Stomach (tissue), 9 donors: ENCODE measurements around the gene MMEL1. TPM values are rescaled to one million over a fixed set of nuclear protein-coding genes. Genes with fewer than 3 reads are reported as not detected.
A peak's percentile ranks its signal among the peaks of the same experiment; 100 is the strongest.

Experiments used
- DNase-seq, 2 donors: peaks; one replicate each; pipeline versions ENCODE4 v3.0.0 to v3.0.0-alpha.2; 2013 to 2019
- H3K27ac ChIP-seq, 5 donors: fragments of 200-600 bp in 4 of 5; sonication (generic) in 4 of 5; one replicate each; pipeline ENCODE4 v1.5.1; 2013 to 2019; ENCODE audit warnings: mild to moderate bottlenecking in 1 of 5, moderate library complexity in 1 of 5
- H3K27me3 ChIP-seq, 3 donors: fragments of 200-600 bp; sonication (generic); one replicate each; pipeline ENCODE4 v1.5.1; 2017 to 2019; ENCODE audit warnings: mixed run types in 1 of 3
- H3K36me3 ChIP-seq, 4 donors: fragments of 200-600 bp; sonication (generic); 1 replicate in 3 of 4; 2 replicates in 1 of 4; pipeline ENCODE4 v1.5.1; 2016 to 2019
- H3K4me1 ChIP-seq, 4 donors: fragments of 200-600 bp; sonication (generic); one replicate each; pipeline ENCODE4 v1.5.1; 2016 to 2019
- H3K4me3 ChIP-seq, 4 donors: fragments of 200-600 bp; sonication (generic) in 3 of 4; one replicate each; pipeline ENCODE4 v1.5.1; 2016 to 2019; ENCODE audit warnings: mild to moderate bottlenecking in 1 of 4
- H3K9me3 ChIP-seq, 4 donors: fragments of 200-600 bp; sonication (generic); one replicate each; pipeline ENCODE4 v1.5.1; 2016 to 2019
- CTCF ChIP-seq, 7 experiments: fragments of 450-650 bp in 4 of 7; fragments of 200-600 bp in 3 of 7; sonication (generic) in 3 of 7; IDR thresholded peaks; one replicate each; pipeline ENCODE4 v1.5.1; 2016 to 2019; ENCODE audit warnings: antibody characterized with exemption in 7 of 7, control low read depth in 2 of 7, mild to moderate bottlenecking in 1 of 7
- EP300 ChIP-seq: sonication (generic); formaldehyde crosslinking; IDR thresholded peaks from one replicate; pipeline ENCODE4 v1.6.1; 2017; ENCODE audit warnings: antibody characterized with exemption
- POLR2A ChIP-seq, 4 donors: fragments of 450-650 bp; IDR thresholded peaks; one replicate each; pipeline ENCODE4 v1.6.1; 2016; ENCODE audit warnings: antibody characterized with exemption in 4 of 4, control low read depth in 2 of 4, mild to moderate bottlenecking in 1 of 4, moderate library complexity in 1 of 4
- POLR2AphosphoS5 ChIP-seq, 3 donors: sonication (generic); formaldehyde crosslinking; IDR thresholded peaks; one replicate each; pipeline ENCODE4 v1.6.1; 2016; ENCODE audit warnings: antibody characterized with exemption in 3 of 3
- WGBS, 5 donors: extraction: QIAGEN DNeasy Blood & Tissue Kit in 3 of 5; methylation state at CpG; one replicate each; pipeline versions ENCODE4 v1.1.5 to v1.1.7; 2013 to 2018; 5-methylcytosine and 5-hydroxymethylcytosine counted together
- intact Hi-C: fragments of 100-400 bp; cut with DNase I; formaldehyde crosslinking; loops from one replicate; pipeline ENCODE4 v1.15.1; 2023; ENCODE audit warnings: low total_unique reads
- polyA plus RNA-seq, 3 donors: library from polyadenylated mRNA; stranded (reverse); fragments of 200-250 nt; gene quantifications; one replicate each; pipeline ENCODE4 v1.2.3, GENCODE V29; 2013
- total RNA-seq, 5 donors: library from RNA; depleted of rRNA; stranded (reverse); fragments of >200 nt; gene quantifications; one replicate each; pipeline versions ENCODE4 v1.1.0 to v1.2.3, GENCODE V29; 2014 to 2016
- donor health status: healthy with polysubstance abuse.
- donor health status: Bipolar disorder and iron deficiency.
- donor health status: healthy.

MMEL1 gene
- total and polyA plus RNA-seq, 8 donors = 1.3 to 190 (median 23.6) TPM

DNA sequence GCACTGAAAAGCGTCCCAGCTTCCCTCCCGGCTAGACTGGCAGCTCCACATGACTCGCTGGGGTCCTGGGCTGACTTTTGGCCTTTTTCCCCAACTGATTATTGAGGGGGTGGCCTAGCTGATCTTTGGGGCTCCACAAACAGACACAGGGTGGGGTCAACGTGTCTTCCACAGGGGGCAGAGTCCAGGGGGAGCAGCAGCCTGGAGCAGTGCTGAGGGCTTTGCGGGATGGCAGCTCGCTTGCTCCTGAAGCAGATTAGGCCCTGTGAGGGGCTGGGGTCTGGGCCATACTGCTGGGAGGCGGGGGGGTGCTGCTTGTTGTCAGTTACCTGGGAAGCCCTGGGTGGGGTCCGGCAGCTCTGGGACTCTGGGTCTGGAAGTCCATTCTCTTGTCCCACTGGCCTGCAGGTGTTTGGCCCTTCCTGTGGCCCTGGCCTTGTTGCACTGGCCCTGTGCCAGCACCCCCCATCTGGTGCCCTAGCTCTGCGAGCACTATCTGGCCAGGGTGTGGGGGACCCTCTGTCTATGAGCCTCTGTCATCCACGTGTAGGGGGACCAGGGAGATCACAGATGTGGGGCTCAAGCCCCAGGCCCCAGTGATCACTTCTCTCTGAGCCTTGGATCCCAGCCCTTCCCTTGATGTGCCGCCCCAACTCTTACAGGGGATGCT, 90.4 kb downstream of the MMEL1 start:
- Histone ChIP-seq H3K9me3 (no peaks in the 10 kb centered on the region), H3K4me3 (no peak overlapping the region), H3K27me3 (peaks cover 0 to 84% (median 8%) of the 10 kb centered on the region in 3 donors), H3K4me1 (peaks cover 40 to 61% (median 58%) of the 10 kb centered on the region in 4 donors), H3K36me3 (no peaks in the 10 kb centered on the region), H3K27ac (no peak overlapping the region)
- TF ChIP-seq CTCF (IDR thresholded peaks at IDR 0.05) (no peak), POLR2AphosphoS5 (IDR thresholded peaks at IDR 0.05) (no peak), POLR2A (IDR thresholded peaks at IDR 0.05) (no peak), EP300 (no peak)
- intact Hi-C loops = loop anchor here (5.0 to 10.0 kb wide), 2 partner anchors 102 to 130 kb away; partner anchors contain the start of gene PEX10
- WGBS, 5 donors = 77 to 86% (median 84%) methylated on average over 7 to 11 of the region's 11 CpGs
- no peak for DNase-seq

DNA sequence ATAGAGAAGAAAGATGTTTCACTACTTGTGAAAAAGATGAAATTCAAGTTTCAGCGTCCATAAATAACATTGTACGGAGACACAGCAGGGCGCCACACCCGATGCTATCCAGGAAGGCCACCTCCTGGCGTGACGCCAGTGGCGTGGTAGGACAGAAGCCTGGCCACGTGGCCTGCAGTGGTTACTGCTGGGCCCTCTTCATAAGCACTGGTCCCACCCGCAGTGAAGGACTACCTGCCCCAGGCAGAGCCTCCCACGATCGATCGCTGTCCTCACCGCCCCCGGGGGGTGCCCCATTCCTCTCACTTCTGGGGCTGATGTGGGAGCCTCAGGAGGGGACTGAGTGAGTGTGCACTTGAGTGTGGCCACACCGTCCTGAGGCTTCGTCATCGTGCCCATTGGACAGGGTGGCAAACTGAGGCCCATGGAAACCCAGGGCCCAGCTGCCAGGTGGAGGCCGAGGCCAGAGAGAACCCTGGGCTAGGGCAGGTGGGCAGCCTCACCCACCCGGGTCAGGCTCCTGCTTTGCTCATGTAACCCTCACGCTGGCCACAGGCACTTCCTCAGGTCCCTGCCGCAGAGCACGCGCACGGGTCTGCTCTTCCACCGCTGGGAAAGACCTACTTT, 91.1 kb downstream of the MMEL1 start:
- peaks cover 0 to 84% (median 8%) of the 10 kb centered on the region in 3 donors for H3K27me3 ChIP-seq
- TF ChIP-seq POLR2A (IDR thresholded peaks at IDR 0.05) (no peak), EP300 (no peak), POLR2AphosphoS5 (IDR thresholded peaks at IDR 0.05) (no peak), CTCF (IDR thresholded peaks at IDR 0.05) (no peak)
- WGBS, 5 donors = 63 to 73% (median 69%) methylated on average over 15 to 25 of the region's 25 CpGs
- no peak overlapping the region for H3K27ac ChIP-seq
- peak in 1 of 2 donors; percentile 71 for DNase-seq
- intact Hi-C loops = loop anchor here (5.0 to 10.0 kb wide), 2 partner anchors 103 to 129 kb away; partner anchors contain the start of gene PEX10
- no peak overlapping the region for H3K4me3 ChIP-seq
- H3K4me1 ChIP-seq = peaks cover 35 to 58% (median 54%) of the 10 kb centered on the region in 4 donors
- H3K36me3 ChIP-seq = no peaks in the 10 kb centered on the region
- H3K9me3 ChIP-seq = no peaks in the 10 kb centered on the region

GRCh38 chr1:2540816-2541492, 91.9 kb downstream of the MMEL1 start:
- no peaks in the 10 kb centered on the region for H3K9me3 ChIP-seq
- H3K27me3 ChIP-seq = peaks cover 0 to 84% (median 10%) of the 10 kb centered on the region in 3 donors
- no peak overlapping the region for H3K27ac ChIP-seq
- intact Hi-C loops = loop anchor here (5.0 to 10.0 kb wide), 2 partner anchors 104 to 129 kb away; partner anchors contain the start of gene PEX10
- no peaks in the 10 kb centered on the region for H3K36me3 ChIP-seq
- DNase-seq = peak in 1 of 2 donors; percentile 68
- H3K4me1 ChIP-seq = peaks cover 30 to 50% (median 46%) of the 10 kb centered on the region in 4 donors
- H3K4me3 ChIP-seq = peak overlapping the region in 1 of 4 donors; percentile 24
- TF ChIP-seq POLR2A (IDR thresholded peaks at IDR 0.05) (no peak), CTCF (IDR thresholded peaks at IDR 0.05) (no peak), EP300 (no peak), POLR2AphosphoS5 (IDR thresholded peaks at IDR 0.05) (no peak)
- WGBS, 5 donors = 11 to 17% (median 13%) methylated on average over 26 to 39 of the region's 39 CpGs

Other genes with a start within 250 kb of the MMEL1 start
- 10 to 100 TPM in 3 of 5 donors, 1 to 10 TPM in 2; 3.1 to 18.1 (median 15.8) TPM for gene MORN1, start 241.5 kb downstream of the MMEL1 start, total RNA-seq
- 1 to 10 TPM; 2.6 to 5.7 (median 3.7) TPM for gene MORN1, start 241.5 kb downstream of the MMEL1 start, polyA plus RNA-seq
- gene RER1, start 241.2 kb downstream of the MMEL1 start, total RNA-seq = 10 to 100 TPM; 58.2 to 73.6 (median 69.6) TPM
- gene RER1, start 241.2 kb downstream of the MMEL1 start, polyA plus RNA-seq = 10 to 100 TPM; 38.2 to 63.8 (median 53.3) TPM
- 10 to 100 TPM in 3 of 5 donors, 1 to 10 TPM in 1, under 1 TPM in 1; 0.87 to 27.2 (median 17.6) TPM for gene PEX10, start 220.5 kb downstream of the MMEL1 start, total RNA-seq
- gene PEX10, start 220.5 kb downstream of the MMEL1 start, polyA plus RNA-seq = 10 to 100 TPM; 14.8 to 16.5 (median 15.0) TPM
- 1 to 10 TPM in 2 of 5 donors, under 1 TPM in 1, not detected in 2; 0.55 to 4.5 (median 1.3) TPM for gene PLCH2, start 156.7 kb downstream of the MMEL1 start, total RNA-seq
- 10 to 100 TPM in 1 of 3 donors, under 1 TPM in 2; 0.75 to 24.9 (median 0.76) TPM for gene PLCH2, start 156.7 kb downstream of the MMEL1 start, polyA plus RNA-seq
- 10 to 100 TPM in 4 of 5 donors, 1 to 10 TPM in 1; 6.4 to 86.0 (median 27.9) TPM for gene PANK4, start 106.4 kb downstream of the MMEL1 start, total RNA-seq
- gene PANK4, start 106.4 kb downstream of the MMEL1 start, polyA plus RNA-seq = 10 to 100 TPM in 2 of 3 donors, 1 to 10 TPM in 1; 7.6 to 17.2 (median 15.6) TPM
- 1 to 10 TPM in 1 of 5 donors, not detected in 4; 9.6 TPM for gene HES5, start 102.8 kb downstream of the MMEL1 start, total RNA-seq
- under 1 TPM in 1 of 3 donors, not detected in 2; 0.25 TPM for gene HES5, start 102.8 kb downstream of the MMEL1 start, polyA plus RNA-seq
- 100 to 1,000 TPM in 3 of 5 donors, 10 to 100 TPM in 2; 33.2 to 413 (median 301) TPM for gene TNFRSF14, start 76.6 kb downstream of the MMEL1 start, total RNA-seq
- gene TNFRSF14, start 76.6 kb downstream of the MMEL1 start, polyA plus RNA-seq = 100 to 1,000 TPM in 1 of 3 donors, 10 to 100 TPM in 2; 58.0 to 128 (median 64.8) TPM
- 100 to 1,000 TPM in 1 of 5 donors, 10 to 100 TPM in 3, 1 to 10 TPM in 1; 8.5 to 668 (median 21.0) TPM for gene PRXL2B, start 46.2 kb downstream of the MMEL1 start, total RNA-seq
- gene PRXL2B, start 46.2 kb downstream of the MMEL1 start, polyA plus RNA-seq = 10 to 100 TPM; 18.9 to 23.8 (median 20.9) TPM
- gene TTC34, start 168.7 kb upstream of the MMEL1 start, total RNA-seq = 1 to 10 TPM in 1 of 5 donors, under 1 TPM in 3, not detected in 1; 0.29 to 1.3 (median 0.48) TPM
- gene TTC34, start 168.7 kb upstream of the MMEL1 start, polyA plus RNA-seq = under 1 TPM in 2 of 3 donors, not detected in 1; 0.06 to 0.10 TPM